GM10266 (cell line): ENCODE data around the gene SLITRK6.

Experiments
- DNase-seq: peaks from one replicate; pipeline ENCODE4 v3.0.0; 2012; ENCODE audit errors: extremely low spot score
- CTCF ChIP-seq: IDR thresholded peaks from 2 replicates; pipeline ENCODE4 v1.5.1; 2012; ENCODE audit warnings: mild to moderate bottlenecking, low read depth; ENCODE audit not compliant: control insufficient read depth, insufficient read depth; ENCODE audit errors: missing control alignments

SLITRK6 gene, protein sequence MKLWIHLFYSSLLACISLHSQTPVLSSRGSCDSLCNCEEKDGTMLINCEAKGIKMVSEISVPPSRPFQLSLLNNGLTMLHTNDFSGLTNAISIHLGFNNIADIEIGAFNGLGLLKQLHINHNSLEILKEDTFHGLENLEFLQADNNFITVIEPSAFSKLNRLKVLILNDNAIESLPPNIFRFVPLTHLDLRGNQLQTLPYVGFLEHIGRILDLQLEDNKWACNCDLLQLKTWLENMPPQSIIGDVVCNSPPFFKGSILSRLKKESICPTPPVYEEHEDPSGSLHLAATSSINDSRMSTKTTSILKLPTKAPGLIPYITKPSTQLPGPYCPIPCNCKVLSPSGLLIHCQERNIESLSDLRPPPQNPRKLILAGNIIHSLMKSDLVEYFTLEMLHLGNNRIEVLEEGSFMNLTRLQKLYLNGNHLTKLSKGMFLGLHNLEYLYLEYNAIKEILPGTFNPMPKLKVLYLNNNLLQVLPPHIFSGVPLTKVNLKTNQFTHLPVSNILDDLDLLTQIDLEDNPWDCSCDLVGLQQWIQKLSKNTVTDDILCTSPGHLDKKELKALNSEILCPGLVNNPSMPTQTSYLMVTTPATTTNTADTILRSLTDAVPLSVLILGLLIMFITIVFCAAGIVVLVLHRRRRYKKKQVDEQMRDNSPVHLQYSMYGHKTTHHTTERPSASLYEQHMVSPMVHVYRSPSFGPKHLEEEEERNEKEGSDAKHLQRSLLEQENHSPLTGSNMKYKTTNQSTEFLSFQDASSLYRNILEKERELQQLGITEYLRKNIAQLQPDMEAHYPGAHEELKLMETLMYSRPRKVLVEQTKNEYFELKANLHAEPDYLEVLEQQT

GRCh38 chr13:85799097-85799582 lies at the start of gene SLITRK6:
Gene SLITRK6, minus strand, starts transcription at chr13:85799419. Its CDS starts 2,911 bp downstream, at chr13:85796508.
- no peak for TF ChIP-seq CTCF
- no peak for DNase-seq

DNA sequence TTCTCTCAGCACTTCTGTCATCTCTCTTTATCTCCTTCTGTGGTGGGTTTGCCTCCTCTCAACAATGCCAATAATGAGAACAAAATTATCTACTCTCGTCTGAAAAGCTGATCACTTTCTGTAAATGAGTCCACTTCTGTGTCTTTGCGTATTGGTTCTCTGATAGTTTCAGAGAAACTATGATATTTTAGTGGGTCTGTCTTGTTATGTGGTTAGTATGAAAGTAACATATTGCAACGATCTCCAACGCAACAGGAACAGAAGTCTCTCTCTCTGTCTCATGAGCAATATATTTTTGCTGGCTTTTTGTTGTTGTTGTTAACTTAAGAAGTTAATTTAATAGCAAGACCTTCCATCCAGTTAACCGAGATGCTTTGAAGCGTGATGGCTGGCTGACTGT lies 47.8 kb upstream of the SLITRK6 start:
- no peak for TF ChIP-seq CTCF

GRCh38 chr13:85841427-85841826 lies 42.2 kb upstream of the SLITRK6 start:
- DNase-seq = no peak
- no peak for TF ChIP-seq CTCF

More for the DNA sequence above, 47.8 kb upstream of the SLITRK6 start:
- DNase-seq = no peak

GRCh38 chr13:85833921-85834320 lies 34.7 kb upstream of the SLITRK6 start:
- no peak for TF ChIP-seq CTCF
- no peak for DNase-seq

GRCh38 chr13:85828094-85828684 lies 29.0 kb upstream of the SLITRK6 start:
- DNase-seq = peak; percentile 5
- peak; percentile 61 for TF ChIP-seq CTCF

- no peak for TF ChIP-seq CTCF
- no peak for DNase-seq
These were observed 26.2 kb upstream of the SLITRK6 start for GRCh38 chr13:85825454-85825853.
